NCI-H2029 treated with DMSO at 0.1 percent for 48 hours (cell line): ENCODE data around the gene HEMK1.
A peak's percentile ranks its signal among the peaks of the same experiment; 100 is the strongest.

ENCODE experiments used
- DNase-seq: peaks from one replicate; lab custom pipeline; 2025; lab: John Stamatoyannopoulos, UW

The HEMK1 gene

DNA sequence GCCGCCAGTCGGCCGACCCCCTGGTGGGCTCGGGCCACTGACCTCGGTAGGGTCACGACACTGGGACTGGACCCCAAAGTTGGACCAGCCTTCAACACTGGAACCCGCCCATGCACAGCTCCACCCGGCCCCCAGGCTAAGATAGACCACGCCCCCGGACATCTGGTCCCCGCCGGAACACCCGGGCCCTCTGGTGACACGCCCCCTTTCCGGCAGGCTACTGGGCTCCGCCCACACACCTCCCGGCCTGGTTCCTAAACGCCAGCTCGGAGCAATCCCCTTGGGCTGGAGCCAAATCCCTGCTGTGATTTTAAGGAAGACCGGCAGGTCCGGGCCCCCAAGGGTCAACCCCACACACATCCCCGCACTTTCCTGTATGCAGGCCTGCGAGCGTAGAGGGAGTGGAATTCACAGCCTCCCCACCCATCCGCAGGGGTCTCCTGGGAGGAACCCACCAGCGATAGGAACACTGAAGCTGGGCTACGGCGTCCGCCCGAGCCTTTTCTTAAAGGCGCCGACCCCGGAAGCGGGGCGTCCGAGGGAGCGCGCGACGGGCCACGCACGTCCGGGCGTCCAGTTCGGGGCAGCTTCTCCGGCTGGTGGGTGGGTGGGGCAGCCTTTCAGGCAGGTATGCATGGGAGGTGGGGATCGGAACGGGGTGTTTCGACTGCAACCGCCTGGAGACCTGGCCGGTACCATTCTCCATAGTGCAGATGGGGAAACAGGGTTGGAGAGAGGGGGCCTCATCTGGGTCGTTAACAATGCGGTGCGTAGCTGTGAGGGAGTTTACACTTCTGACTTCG lies at the start of gene HEMK1:
TSS of gene HEMK1 (plus strand) at position 576 of the 803 bp plus-strand sequence. CDS start 1,583 bp downstream, outside the sequence.
- DNase-seq, result peak; percentile 53

- no peak for DNase-seq
Observed at GRCh38 chr3:50520849-50521248, 48.5 kb upstream of the HEMK1 start.

DNA sequence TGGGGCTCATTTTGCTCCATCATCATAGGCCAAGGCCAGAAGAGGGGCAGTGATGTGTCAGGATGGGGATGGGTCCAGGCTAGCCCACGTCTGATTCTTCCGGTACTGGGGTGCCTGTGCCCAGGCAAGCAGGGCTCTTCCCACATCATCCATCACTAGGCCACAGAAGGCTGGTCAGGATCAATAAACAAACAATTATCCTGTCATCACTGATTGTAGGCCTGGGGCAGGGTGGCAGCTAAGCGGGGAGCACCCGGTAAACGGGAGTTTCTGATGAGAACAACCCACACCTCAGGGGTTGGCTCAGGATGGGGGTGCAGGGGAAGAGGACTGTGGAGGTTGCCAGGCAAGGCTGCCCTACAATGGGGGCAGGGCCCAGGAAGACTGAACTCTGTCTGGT lies 47.8 kb upstream of the HEMK1 start:
- no peak for DNase-seq

DNA sequence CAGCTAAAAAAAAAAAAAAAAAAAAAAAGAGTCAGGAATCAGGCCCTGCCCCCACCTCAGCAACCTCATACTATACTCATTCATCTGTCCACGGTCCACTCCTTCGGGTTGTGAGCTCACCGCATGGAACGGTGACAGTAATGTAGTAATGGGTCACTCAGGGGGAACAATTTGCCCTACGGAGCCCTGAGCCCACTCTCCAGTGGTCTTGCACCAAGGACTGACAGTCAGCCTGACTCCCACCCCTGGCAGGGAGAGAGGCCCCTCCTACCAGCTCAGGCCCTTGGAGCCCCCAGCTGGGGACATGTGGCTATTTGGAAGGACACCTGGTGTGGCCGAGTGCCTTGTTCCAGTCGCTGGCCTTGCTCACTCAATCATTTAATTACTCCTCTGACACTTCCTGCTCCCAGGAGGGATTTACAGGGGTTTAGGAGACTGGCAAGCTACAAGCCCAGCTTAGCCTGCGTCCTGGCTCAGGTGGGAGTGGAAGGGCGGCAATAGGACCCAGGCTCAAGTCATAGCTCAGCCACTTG lies 46.0 kb upstream of the HEMK1 start:
- DNase-seq, result no peak

DNA sequence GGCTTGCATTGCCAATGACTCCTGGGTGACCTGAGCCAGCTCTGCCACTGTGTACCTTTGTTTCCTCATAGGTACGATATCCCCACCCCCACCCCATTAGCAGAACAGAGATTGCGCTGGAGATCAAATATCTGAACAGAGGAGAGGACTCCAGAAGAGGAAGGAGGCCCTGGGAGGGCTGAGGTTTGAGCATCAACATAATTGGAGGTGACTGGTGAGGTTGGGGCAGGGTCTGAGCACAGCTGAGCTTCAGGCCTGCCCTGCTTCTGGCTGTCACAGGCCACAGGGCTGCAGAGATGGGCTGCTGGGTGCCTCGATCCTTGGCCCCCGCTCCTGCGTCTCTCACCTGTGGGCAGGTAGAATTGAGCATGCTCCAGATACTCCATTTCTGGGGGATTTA lies 44.6 kb upstream of the HEMK1 start:
- DNase-seq, result no peak

GRCh38 chr3:50525191-50525910 lies 44.0 kb upstream of the HEMK1 start:
- no peak for DNase-seq

GRCh38 chr3:50525987-50526386 lies 43.3 kb upstream of the HEMK1 start:
- DNase-seq, result no peak

DNA sequence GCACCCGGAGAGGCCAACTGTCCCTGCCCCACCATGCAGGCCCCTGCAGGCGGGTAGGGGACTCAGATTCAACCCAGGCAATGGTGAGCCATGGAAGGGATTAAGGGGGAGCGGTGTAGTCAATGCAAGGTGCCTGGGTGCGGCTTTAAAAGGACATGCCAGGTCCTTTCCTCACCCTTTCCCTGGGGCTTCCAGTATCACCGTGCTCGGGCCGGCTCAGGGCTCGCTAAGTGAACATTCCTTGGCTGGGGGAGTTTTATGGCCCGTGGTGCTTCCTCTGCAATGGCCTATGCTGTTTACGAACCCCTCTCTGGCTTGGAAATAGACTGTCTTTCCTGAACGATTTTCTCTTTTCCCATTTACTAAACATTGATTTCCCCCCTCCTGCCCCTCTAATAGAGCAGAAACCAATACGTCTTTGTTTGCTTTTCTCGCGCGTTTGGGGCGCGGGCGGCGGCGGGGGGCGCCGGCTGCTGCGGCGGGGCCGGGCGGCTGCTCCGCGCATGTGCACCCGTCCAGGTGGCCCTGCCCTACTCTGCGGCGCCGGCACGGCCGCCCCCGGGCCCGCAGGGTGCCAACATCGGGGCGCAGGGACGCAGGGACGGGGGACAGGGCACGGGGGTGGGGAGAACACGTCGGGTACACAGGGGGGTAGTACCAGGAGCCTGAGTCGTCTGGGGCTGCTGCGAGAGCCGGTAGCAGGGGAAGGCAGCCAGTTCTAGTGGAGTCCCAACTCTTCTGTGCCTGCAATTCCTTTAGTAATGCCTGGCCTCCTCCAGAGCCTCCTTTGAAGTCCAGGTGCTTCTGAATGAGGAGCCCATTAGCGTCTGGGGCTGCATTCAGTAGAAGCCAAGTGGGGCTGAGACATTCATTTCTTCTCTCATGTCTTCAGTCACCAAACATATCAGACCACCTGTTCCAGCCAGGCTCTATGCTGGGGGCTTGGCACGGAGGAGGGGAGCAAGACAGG lies 39.0 kb upstream of the HEMK1 start:
- no peak for DNase-seq

DNA sequence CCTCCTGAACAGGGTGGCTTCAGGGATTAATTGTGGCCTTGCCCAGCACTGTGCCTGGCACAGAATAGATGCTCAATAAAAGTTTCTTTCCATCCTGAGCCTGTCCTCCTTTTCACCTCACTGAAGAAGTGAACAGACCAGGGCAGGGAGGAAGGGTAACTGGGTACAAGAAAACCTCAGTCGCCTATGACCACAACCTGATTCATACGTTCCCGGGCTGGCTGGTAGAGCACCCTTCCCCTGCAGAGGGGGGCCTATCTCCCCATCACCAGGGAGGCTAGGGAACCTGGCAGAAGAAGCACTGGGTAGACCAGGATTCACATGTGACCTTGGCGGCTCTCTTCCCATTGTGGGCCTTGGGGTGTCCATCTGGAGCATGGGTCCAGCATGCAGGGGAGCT lies 38.1 kb upstream of the HEMK1 start:
- DNase-seq, result no peak

DNA sequence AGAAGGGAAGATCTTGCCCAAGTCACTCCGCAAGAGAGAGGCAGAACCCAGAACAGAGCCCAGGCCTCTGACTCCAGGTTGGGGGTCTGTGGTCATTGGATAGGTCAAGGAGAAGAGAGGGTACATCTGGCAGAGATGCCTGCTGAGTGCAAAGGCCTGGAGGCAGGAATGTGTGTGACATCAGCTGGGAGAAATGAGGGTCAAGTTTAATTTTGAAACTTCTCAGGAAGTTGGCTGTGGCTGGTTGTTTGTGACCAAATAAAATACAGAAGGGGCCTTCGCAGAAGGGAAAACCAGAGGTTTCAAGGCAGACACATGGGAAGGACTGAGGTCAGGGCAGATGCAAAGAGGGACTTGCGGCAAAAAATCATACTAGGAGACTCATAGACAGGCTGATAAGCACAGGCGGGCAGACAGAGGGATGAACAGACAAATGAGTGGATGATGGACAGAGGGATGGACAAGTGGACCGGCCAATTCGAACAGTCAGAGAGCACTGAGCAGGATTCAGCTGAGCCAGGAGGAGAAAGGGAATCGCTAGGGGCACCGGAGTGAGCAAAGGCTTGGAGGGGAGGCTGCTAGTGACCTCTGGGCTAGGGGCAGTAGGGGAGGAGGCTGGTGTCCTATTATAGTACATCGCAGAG lies 37.1 kb upstream of the HEMK1 start:
- DNase-seq, result no peak

GRCh38 chr3:50533316-50533715 lies 36.0 kb upstream of the HEMK1 start:
- no peak for DNase-seq

GRCh38 chr3:50533807-50534461 lies 35.4 kb upstream of the HEMK1 start:
- no peak for DNase-seq

DNA sequence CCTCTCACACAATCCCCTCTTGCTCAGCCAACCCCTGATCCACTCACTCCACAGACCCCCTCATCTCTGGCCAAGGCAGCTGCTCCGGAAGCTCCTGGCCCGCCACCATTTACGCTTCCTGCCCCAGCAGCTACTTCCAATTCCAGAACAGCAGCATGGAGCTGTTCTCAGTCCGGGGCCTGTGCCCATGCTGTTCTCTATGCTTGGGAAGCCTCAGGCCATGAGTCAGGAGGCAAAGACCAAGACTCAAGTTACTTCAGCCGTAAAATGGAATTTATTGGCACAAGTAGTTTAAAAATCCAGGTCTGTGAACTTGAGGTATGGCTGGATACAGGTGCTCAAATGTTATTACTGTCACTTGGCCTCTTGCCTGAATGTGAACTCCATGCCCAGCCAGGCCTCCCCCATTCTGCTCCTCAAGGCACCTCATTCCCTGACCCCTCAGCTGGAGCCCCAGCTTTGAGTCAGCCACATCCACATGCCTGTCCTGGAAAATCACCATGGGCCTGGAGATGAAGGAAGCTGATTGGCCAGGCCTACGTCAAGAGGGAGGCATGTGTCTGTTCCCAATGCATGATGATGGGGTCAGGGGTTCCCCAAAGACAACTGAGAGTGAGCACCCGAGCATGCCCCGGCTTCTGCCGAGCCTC lies 34.5 kb upstream of the HEMK1 start:
- DNase-seq, result no peak

DNA sequence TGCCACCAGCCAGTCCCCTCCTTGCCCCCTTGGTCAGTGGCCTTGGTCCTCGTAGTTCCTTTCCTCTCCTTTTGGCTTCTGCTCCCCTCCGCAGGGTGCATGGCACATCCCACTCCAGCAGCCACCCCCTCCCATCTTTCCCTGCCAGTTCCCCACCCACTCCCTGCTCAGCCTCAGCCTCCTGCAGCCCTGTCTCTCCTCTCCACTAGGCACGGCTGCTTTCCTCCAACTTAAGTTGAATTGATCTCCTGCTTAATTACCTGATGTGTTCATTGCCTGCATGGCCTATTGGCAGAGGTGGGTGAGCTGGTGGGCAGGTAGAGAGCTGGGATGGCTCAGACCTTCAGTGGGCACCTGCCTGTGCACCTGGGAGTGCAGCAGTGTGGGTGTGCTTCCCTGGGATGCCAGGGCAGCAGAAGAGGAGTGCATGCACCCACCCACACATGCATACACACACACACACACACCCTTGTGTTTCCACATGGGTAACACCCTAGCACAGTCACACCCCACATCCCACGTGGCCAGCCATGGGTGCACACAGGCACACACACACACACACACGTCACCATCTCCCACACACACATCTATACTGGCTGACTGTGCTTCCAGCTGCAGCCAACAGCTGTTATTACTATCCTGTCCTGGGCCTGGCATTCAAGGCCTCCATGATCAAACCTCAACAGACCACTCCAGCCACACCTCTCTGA lies 32.7 kb upstream of the HEMK1 start:
- no peak for DNase-seq

DNA sequence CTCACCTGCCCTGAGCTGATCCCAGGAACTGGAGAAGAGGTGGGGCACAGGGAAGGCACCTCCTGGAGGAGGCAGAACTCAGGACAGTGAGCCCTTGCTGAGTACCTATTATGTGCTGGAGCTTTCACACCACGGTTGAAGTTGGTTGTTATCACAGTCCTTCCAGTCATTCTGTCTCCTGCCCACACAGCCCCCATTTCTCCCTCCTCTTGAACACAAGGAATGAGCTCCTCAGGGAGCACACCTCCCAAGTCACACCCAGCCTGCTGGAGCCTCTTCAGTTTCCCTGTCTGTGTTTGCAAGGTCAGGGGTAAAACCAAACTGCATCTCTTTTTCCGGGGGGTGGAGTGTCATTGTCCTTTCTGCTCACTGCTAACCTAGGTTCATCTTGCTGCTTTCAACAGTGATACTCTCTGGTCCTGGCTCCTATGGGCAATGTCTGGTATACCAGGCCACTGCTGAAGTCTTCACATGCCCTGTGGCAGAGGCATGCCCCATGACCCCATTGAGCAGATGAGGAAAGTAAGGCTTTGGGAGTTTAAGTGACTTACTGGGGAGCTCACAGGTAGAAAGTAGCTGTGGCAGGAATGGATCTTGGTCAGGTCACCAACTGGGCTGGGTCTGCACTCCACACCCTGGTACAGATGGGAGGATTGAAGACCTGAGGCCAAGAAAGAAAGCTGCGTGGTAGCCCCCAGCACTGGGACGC lies 31.7 kb upstream of the HEMK1 start:
- no peak for DNase-seq

GRCh38 chr3:50539356-50540286 lies 29.7 kb upstream of the HEMK1 start:
- DNase-seq, result no peak

DNA sequence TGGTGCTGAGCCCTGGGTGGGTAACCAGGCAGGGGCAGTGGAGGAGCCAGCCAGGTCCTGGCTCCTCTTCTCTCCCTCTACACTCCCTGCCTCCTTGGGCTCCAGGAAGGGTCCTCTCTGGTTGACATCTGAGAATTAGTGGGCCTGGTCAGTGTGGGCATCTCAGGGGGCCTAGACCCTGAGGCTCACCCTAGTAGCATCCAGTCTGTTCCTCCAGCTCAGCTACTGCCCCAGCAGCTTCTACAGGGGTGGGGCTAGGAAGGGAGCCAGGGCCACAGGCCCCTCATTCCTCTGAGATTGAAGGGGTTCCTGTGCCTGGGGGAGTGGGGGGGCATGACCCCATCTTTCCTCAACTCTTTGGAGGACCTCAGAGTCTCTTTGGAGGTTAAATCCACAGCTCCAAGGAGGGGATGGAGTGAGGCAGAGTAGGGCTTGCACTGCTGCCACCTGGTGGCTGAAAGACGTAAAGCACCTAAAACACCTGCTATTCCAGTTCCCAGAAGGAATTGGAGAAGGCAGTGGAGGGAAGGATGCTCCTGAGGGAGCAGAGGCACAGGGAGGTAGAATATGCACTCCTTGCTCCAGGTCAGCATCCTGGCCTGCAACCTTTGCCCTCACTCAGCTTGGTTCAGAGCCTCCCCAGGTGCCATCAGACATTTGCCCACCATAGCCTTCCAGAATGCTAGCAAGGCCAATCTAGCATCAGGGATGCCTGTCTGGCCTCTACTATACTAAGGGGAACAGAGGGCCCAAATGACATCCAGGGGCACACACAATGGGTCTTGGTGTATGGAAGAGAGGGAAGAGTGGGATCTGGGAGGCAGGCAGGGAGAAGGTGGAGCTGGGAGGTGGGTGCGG lies 26.9 kb upstream of the HEMK1 start:
- DNase-seq, result peak; percentile 3
